ENCODE results near the gene TMEM18.

TMEM18 gene

DNA sequence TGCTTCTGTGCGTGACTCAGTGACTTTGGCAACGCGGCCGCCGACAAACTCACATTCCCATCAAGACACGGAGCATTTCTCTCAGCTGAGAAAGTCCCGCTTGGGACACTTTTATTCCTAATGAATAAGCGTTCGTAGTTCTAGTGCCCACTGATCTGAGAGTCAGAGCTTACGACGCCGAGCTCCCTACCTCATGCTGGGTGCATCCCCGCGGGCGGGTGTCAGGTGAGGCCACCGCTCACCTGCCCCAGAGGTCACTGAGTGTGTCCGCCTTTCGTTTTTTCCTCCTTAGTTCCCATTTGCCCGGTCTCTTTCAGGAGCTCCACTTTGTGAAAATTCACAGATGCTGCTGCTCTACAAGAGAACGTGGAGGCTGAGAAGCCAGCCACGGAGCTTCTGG is 43.6 kb upstream of the TMEM18 start:
- H3K9ac ChIP-seq: no peak overlapping the region
- no peaks in the 10 kb centered on the region for H3K36me3 ChIP-seq (ENCODE audit: control insufficient read depth, insufficient read depth, low read length)
- H3K4me1 ChIP-seq: no peaks in the 10 kb centered on the region
- no peak overlapping the region for H3K4me3 ChIP-seq (ENCODE audit: low read depth, low read length)
- H3K4me2 ChIP-seq (ENCODE audit: low read length): no peak overlapping the region
- H3K9me3 ChIP-seq (ENCODE audit: control insufficient read depth, low read length): no peaks in the 10 kb centered on the region
- no peak overlapping the region for H2AFZ ChIP-seq
- TF ChIP-seq, protein P1, sequence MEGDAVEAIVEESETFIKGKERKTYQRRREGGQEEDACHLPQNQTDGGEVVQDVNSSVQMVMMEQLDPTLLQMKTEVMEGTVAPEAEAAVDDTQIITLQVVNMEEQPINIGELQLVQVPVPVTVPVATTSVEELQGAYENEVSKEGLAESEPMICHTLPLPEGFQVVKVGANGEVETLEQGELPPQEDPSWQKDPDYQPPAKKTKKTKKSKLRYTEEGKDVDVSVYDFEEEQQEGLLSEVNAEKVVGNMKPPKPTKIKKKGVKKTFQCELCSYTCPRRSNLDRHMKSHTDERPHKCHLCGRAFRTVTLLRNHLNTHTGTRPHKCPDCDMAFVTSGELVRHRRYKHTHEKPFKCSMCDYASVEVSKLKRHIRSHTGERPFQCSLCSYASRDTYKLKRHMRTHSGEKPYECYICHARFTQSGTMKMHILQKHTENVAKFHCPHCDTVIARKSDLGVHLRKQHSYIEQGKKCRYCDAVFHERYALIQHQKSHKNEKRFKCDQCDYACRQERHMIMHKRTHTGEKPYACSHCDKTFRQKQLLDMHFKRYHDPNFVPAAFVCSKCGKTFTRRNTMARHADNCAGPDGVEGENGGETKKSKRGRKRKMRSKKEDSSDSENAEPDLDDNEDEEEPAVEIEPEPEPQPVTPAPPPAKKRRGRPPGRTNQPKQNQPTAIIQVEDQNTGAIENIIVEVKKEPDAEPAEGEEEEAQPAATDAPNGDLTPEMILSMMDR (IDR thresholded peaks at IDR 0.05): no peak
- no peaks in the 10 kb centered on the region for H3K79me2 ChIP-seq
- H3K27me3 ChIP-seq (ENCODE audit: control insufficient read depth, insufficient read depth, low read length): no peaks in the 10 kb centered on the region
- H3K27ac ChIP-seq: no peak overlapping the region

DNA sequence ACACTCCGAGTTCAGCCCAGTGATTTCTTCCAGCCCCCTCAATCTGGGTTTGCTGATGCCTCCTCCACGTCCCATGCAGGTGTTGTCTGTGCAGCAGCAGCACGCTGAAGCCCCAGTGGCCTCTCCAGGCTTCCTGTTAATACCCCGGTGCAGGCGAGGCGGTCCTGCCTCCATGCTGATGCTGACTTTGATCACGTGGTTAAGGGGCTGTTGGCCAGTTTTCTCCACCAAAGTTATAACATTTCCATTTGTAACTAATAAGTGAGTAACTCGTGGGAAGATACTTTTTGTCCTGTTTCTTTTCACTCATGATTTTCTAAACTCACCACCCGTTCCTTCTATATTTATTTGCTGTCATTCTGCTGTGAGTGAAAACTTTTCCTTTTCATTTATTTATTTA is 42.5 kb upstream of the TMEM18 start:
- H2AFZ ChIP-seq: no peak overlapping the region
- H3K4me3 ChIP-seq (ENCODE audit: low read depth, low read length): no peak overlapping the region
- TF ChIP-seq, protein P1 (IDR thresholded peaks at IDR 0.05): no peak
- no peaks in the 10 kb centered on the region for H3K9me3 ChIP-seq (ENCODE audit: control insufficient read depth, low read length)
- H3K4me2 ChIP-seq (ENCODE audit: low read length): no peak overlapping the region
- no peak overlapping the region for H3K27ac ChIP-seq
- H3K27me3 ChIP-seq (ENCODE audit: control insufficient read depth, insufficient read depth, low read length): no peaks in the 10 kb centered on the region
- no peaks in the 10 kb centered on the region for H3K79me2 ChIP-seq
- H3K36me3 ChIP-seq (ENCODE audit: control insufficient read depth, insufficient read depth, low read length): no peaks in the 10 kb centered on the region
- H3K9ac ChIP-seq: no peak overlapping the region
- H3K4me1 ChIP-seq: no peaks in the 10 kb centered on the region

DNA sequence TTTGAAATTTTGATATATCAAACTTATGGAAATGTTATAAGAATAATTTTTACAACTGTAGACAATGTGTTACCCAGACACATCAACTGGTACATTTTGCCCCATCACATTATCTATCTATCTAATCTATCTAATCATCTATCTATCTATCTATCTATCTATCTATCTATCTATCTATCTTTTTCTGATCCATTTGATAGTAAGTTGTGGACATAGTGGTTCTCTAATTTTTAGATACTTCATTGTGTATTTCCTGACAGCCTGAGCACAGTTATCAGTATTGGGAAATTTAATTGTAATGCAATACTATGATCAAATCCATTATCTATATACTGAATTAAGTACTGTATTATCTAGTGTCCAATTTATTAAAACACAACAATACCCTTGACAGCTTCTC is 42.0 kb upstream of the TMEM18 start:
- TF ChIP-seq, protein P1 (IDR thresholded peaks at IDR 0.05): no peak
- Histone ChIP-seq H3K4me1 (no peaks in the 10 kb centered on the region), H2AFZ (no peak overlapping the region), H3K36me3 (ENCODE audit: control insufficient read depth, insufficient read depth, low read length) (no peaks in the 10 kb centered on the region), H3K9ac (no peak overlapping the region), H3K27ac (no peak overlapping the region), H3K27me3 (ENCODE audit: control insufficient read depth, insufficient read depth, low read length) (no peaks in the 10 kb centered on the region), H3K4me2 (ENCODE audit: low read length) (no peak overlapping the region), H3K4me3 (ENCODE audit: low read depth, low read length) (no peak overlapping the region), H3K79me2 (no peaks in the 10 kb centered on the region), H3K9me3 (ENCODE audit: control insufficient read depth, low read length) (no peaks in the 10 kb centered on the region)

DNA sequence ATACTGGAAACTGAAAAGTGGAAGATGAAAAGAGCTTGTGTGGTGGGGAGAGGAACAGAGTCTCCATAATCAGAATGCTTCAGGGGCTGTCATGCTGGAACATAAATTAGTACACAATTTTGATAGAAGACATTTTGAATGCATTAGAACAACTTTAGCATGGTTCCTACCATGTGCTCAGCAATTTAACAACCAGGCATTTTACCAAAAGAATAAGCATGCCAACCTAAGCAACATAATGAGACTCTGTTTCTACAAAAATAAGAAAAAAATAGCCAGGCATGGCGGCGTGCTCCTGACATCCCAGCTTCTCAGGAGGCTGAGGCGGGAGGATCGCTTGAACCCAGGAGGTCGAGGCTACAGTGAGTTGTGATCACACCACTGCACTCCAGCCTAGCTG is 40.5 kb upstream of the TMEM18 start:
- TF ChIP-seq, protein P1 (IDR thresholded peaks at IDR 0.05): no peak
- no peak overlapping the region for H2AFZ ChIP-seq
- no peaks in the 10 kb centered on the region for H3K36me3 ChIP-seq (ENCODE audit: control insufficient read depth, insufficient read depth, low read length)
- no peaks in the 10 kb centered on the region for H3K9me3 ChIP-seq (ENCODE audit: control insufficient read depth, low read length)
- no peaks in the 10 kb centered on the region for H3K4me1 ChIP-seq
- no peak overlapping the region for H3K9ac ChIP-seq
- H3K27ac ChIP-seq: no peak overlapping the region
- H3K79me2 ChIP-seq: no peaks in the 10 kb centered on the region
- H3K27me3 ChIP-seq (ENCODE audit: control insufficient read depth, insufficient read depth, low read length): no peaks in the 10 kb centered on the region
- no peak overlapping the region for H3K4me2 ChIP-seq (ENCODE audit: low read length)
- H3K4me3 ChIP-seq (ENCODE audit: low read depth, low read length): no peak overlapping the region

DNA sequence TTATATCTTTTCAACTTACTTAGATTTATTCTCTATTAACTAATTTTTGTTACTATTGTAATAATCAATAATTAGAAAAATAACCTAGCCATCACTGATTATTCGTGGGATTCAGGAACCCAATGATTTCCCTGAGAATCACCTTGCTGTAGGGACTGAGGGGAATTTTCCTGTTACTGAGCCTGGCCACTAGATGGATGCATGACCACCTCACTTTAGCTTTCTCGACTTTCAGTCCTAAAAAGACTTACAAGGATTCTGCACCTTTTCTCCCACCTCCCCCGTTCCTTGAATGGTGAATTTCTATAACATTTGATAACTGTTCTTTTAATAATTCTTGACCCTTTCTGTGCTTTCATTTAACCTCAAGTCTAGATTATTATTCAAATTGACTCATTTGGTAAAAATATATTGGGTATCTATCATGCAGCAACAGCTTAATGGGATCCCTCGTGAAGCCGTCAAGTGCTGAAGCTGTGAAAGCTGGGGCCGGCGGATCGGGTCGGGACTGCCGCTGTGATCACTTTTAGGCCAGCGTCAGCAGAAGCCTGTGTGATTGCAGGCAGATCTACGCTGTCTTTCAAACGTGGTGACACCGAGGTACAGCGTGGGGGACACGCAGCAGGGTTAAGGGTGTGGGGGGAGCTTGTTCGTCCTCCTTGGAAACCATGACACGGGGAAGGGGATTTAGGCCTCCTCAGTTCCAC is 38.8 kb upstream of the TMEM18 start:
- H2AFZ ChIP-seq: no peak overlapping the region
- H3K79me2 ChIP-seq: no peaks in the 10 kb centered on the region
- H3K4me3 ChIP-seq (ENCODE audit: low read depth, low read length): no peak overlapping the region
- TF ChIP-seq, protein P1 (IDR thresholded peaks at IDR 0.05): peak; percentile 43
- no peak overlapping the region for H3K27ac ChIP-seq
- no peak overlapping the region for H3K9ac ChIP-seq
- no peak overlapping the region for H3K4me2 ChIP-seq (ENCODE audit: low read length)
- no peaks in the 10 kb centered on the region for H3K27me3 ChIP-seq (ENCODE audit: control insufficient read depth, insufficient read depth, low read length)
- H3K9me3 ChIP-seq (ENCODE audit: control insufficient read depth, low read length): no peaks in the 10 kb centered on the region
- H3K36me3 ChIP-seq (ENCODE audit: control insufficient read depth, insufficient read depth, low read length): no peaks in the 10 kb centered on the region
- no peaks in the 10 kb centered on the region for H3K4me1 ChIP-seq

Data from parathyroid adenoma (tissue), 2 donors.